Osteocyte (in vitro differentiated cells): ENCODE results near the gene FTO. TPM values are rescaled to one million over a fixed set of nuclear protein-coding genes. Genes with fewer than 3 reads are reported as not detected.

Source experiments
- DNase-seq: peaks from one replicate; pipeline ENCODE4 v3.0.0; 2021; ENCODE audit warnings: mixed read lengths; ENCODE audit not compliant: unreplicated experiment; ENCODE audit errors: extremely low spot score
- H3K27ac Mint-ChIP-seq: one replicate; pipeline ENCODE4 v1.8.0; 2021; ENCODE audit warnings: mild to moderate bottlenecking, mixed read lengths; ENCODE audit not compliant: unreplicated experiment
- H3K27me3 Mint-ChIP-seq: one replicate; pipeline ENCODE4 v1.8.0; 2021; ENCODE audit warnings: mixed read lengths; ENCODE audit not compliant: unreplicated experiment
- H3K36me3 Mint-ChIP-seq: one replicate; pipeline ENCODE4 v1.8.0; 2021; ENCODE audit warnings: mixed read lengths; ENCODE audit not compliant: unreplicated experiment
- H3K4me1 Mint-ChIP-seq: one replicate; pipeline ENCODE4 v1.8.0; 2021; ENCODE audit warnings: mixed read lengths; ENCODE audit not compliant: unreplicated experiment
- H3K4me3 Mint-ChIP-seq: one replicate; pipeline ENCODE4 v1.8.0; 2021; ENCODE audit warnings: mild to moderate bottlenecking, moderate library complexity, mixed read lengths; ENCODE audit not compliant: unreplicated experiment
- H3K9me3 Mint-ChIP-seq: one replicate; pipeline ENCODE4 v1.8.0; 2021; ENCODE audit warnings: mixed read lengths; ENCODE audit not compliant: unreplicated experiment
- CTCF ChIP-seq: fragments of 200-600 bp; sonication (generic); IDR thresholded peaks from 2 replicates; pipeline ENCODE4 v1.5.0; 2021; ENCODE audit warnings: antibody characterized with exemption, mild to moderate bottlenecking, moderate library complexity
- total RNA-seq: library from RNA; stranded (reverse); gene quantifications from 2 replicates; pipeline ENCODE4 v1.2.1, GENCODE V29; 2021

Gene FTO
- total RNA-seq, 1 donor from 2014 or later, result 108 TPM

- peak; percentile 58 for TF ChIP-seq CTCF
- Mint-ChIP-seq H3K27ac (no peak overlapping the region), H3K36me3 (peaks cover 5% of the 10 kb centered on the region), H3K27me3 (no peaks in the 10 kb centered on the region), H3K4me1 (peaks cover 8% of the 10 kb centered on the region), H3K4me3 (no peak overlapping the region), H3K9me3 (no peaks in the 10 kb centered on the region)
- DNase-seq, result no peak
Measured at GRCh38 chr16:53945996-53946395, 242.0 kb downstream of the FTO start.

GRCh38 chr16:53946746-53947386, 242.9 kb downstream of the FTO start:
- Mint-ChIP-seq H3K27ac (no peak overlapping the region), H3K4me1 (peaks cover 9% of the 10 kb centered on the region)

GRCh38 chr16:53947642-53948041, 243.7 kb downstream of the FTO start:
- H3K4me3 Mint-ChIP-seq, result no peak overlapping the region
- no peak for TF ChIP-seq CTCF
- H3K27ac Mint-ChIP-seq, result no peak overlapping the region
- no peaks in the 10 kb centered on the region for H3K9me3 Mint-ChIP-seq
- H3K36me3 Mint-ChIP-seq, result no peaks in the 10 kb centered on the region
- DNase-seq, result no peak
- H3K27me3 Mint-ChIP-seq, result no peaks in the 10 kb centered on the region
- peaks cover 16% of the 10 kb centered on the region for H3K4me1 Mint-ChIP-seq

More at GRCh38 chr16:53946746-53947386, 242.9 kb downstream of the FTO start:
- DNase-seq, result no peak
- Mint-ChIP-seq H3K27me3 (no peaks in the 10 kb centered on the region), H3K9me3 (no peaks in the 10 kb centered on the region), H3K36me3 (peaks cover 4% of the 10 kb centered on the region), H3K4me3 (no peak overlapping the region)
- TF ChIP-seq CTCF, result no peak

- H3K36me3 Mint-ChIP-seq, result no peaks in the 10 kb centered on the region
- peaks cover 23% of the 10 kb centered on the region for H3K4me1 Mint-ChIP-seq
- TF ChIP-seq CTCF, result no peak
- H3K4me3 Mint-ChIP-seq, result no peak overlapping the region
- no peak for DNase-seq
- no peaks in the 10 kb centered on the region for H3K9me3 Mint-ChIP-seq
- no peak overlapping the region for H3K27ac Mint-ChIP-seq
- H3K27me3 Mint-ChIP-seq, result no peaks in the 10 kb centered on the region
Measured at GRCh38 chr16:53948326-53948725, 244.4 kb downstream of the FTO start.

GRCh38 chr16:53948734-53949430, 244.9 kb downstream of the FTO start:
- Mint-ChIP-seq H3K9me3 (no peaks in the 10 kb centered on the region), H3K27me3 (no peaks in the 10 kb centered on the region), H3K4me1 (peaks cover 25% of the 10 kb centered on the region), H3K36me3 (no peaks in the 10 kb centered on the region), H3K4me3 (no peak overlapping the region), H3K27ac (no peak overlapping the region)
- no peak for TF ChIP-seq CTCF
- DNase-seq, result no peak
